Endometrial microvascular endothelial cells (primary cell): ENCODE data around the gene LST1. TPM values are rescaled to one million over a fixed set of nuclear protein-coding genes. Genes with fewer than 3 reads are reported as not detected.

Experiments
- in situ Hi-C: cut with HindIII; loops from 2 replicates; pipeline ENCODE4 v1.10.0; 2017; ENCODE audit warnings: low sequenced_read_pairs, low pct_unique_long_range_greater_than_20kb; ENCODE audit errors: inconsistent ontology term
- total RNA-seq: library from RNA; depleted of rRNA; stranded (reverse); fragments of >200 nt; gene quantifications from one replicate; pipeline ENCODE4 v1.2.3, GENCODE V29; 2015; ENCODE audit errors: inconsistent ontology term

LST1 gene
- total RNA-seq, 1 donor from 2014 or later = not detected

GRCh38 chr6:31610968-31611367 is 24.9 kb downstream of the LST1 start:
- in situ Hi-C loops = no loop called here

GRCh38 chr6:31614075-31614619 is 28.1 kb downstream of the LST1 start:
- in situ Hi-C loops = no loop called here

GRCh38 chr6:31614684-31615578 is 28.9 kb downstream of the LST1 start, which contains the start of gene AIF1:
Gene AIF1, plus strand, starts transcription at chr6:31615234. Its CDS starts 96 bp downstream, at chr6:31615330.
- in situ Hi-C loops = no loop called here

- in situ Hi-C loops = no loop called here
Observed at GRCh38 chr6:31615748-31616147, 29.7 kb downstream of the LST1 start.

GRCh38 chr6:31617010-31617409 is 30.9 kb downstream of the LST1 start:
- in situ Hi-C loops = no loop called here

GRCh38 chr6:31619805-31620585 is 33.9 kb downstream of the LST1 start:
- in situ Hi-C loops = no loop called here

GRCh38 chr6:31620586-31621319 is 34.7 kb downstream of the LST1 start, which contains the start of gene PRRC2A:
Gene PRRC2A, plus strand, starts transcription at chr6:31620715. Its CDS starts 2,075 bp downstream, at chr6:31622790.
- in situ Hi-C loops = no loop called here

GRCh38 chr6:31621320-31621939 is 35.4 kb downstream of the LST1 start:
- in situ Hi-C loops = no loop called here

- in situ Hi-C loops = no loop called here
Observed at GRCh38 chr6:31621991-31622390, 35.9 kb downstream of the LST1 start.

GRCh38 chr6:31622684-31623091 is 36.6 kb downstream of the LST1 start:
- in situ Hi-C loops = no loop called here

GRCh38 chr6:31624070-31624469 is 38.0 kb downstream of the LST1 start:
- in situ Hi-C loops = no loop called here

- in situ Hi-C loops = no loop called here
Observed at GRCh38 chr6:31626952-31627351, 40.9 kb downstream of the LST1 start.

GRCh38 chr6:31627690-31628287 is 41.7 kb downstream of the LST1 start:
- in situ Hi-C loops = no loop called here

GRCh38 chr6:31629014-31629413 is 42.9 kb downstream of the LST1 start:
- in situ Hi-C loops = no loop called here

GRCh38 chr6:31630177-31630934 is 44.3 kb downstream of the LST1 start:
- in situ Hi-C loops = no loop called here

GRCh38 chr6:31631209-31631608 is 45.1 kb downstream of the LST1 start:
- in situ Hi-C loops = no loop called here

GRCh38 chr6:31631681-31632278 is 45.7 kb downstream of the LST1 start:
- in situ Hi-C loops = no loop called here
